ENCODE results near the gene MYO9A.
"Not testable (repeated sequence)": the region's sequence is repeated elsewhere in the genome, so short reads cannot be mapped to it uniquely, and the experiment has no call there.

The MYO9A gene

GRCh38 chr15:72034859-72035650 is 82.9 kb downstream of the MYO9A start:
- DNase-seq: no peak

- no peak for DNase-seq
These were observed 83.6 kb downstream of the MYO9A start for GRCh38 chr15:72034351-72034750.

- no peak for DNase-seq
These were observed 84.2 kb downstream of the MYO9A start for GRCh38 chr15:72033711-72034110.

- no peak for DNase-seq
These were observed 84.7 kb downstream of the MYO9A start for GRCh38 chr15:72033285-72033684.

- no peak for DNase-seq
These were observed 96.3 kb downstream of the MYO9A start for GRCh38 chr15:72021604-72022003.

- DNase-seq: no peak
These were observed 97.2 kb downstream of the MYO9A start for GRCh38 chr15:72020799-72021198.

- DNase-seq: not testable (repeated sequence)
These were observed 103.4 kb downstream of the MYO9A start for GRCh38 chr15:72014555-72014954.

GRCh38 chr15:72013703-72014102 is 104.2 kb downstream of the MYO9A start:
- no peak for DNase-seq

- no peak for DNase-seq
These were observed 106.5 kb downstream of the MYO9A start for GRCh38 chr15:72011302-72011942.

GRCh38 chr15:72009222-72009621 is 108.7 kb downstream of the MYO9A start:
- DNase-seq: no peak

GRCh38 chr15:72006382-72006781 is 111.6 kb downstream of the MYO9A start:
- DNase-seq: no peak

- DNase-seq: no peak
These were observed 112.5 kb downstream of the MYO9A start for GRCh38 chr15:72005483-72005882.

GRCh38 chr15:71999807-72000206 is 118.1 kb downstream of the MYO9A start:
- no peak for DNase-seq

GRCh38 chr15:71998717-71999116 is 119.2 kb downstream of the MYO9A start:
- not testable (repeated sequence) for DNase-seq

GRCh38 chr15:71997691-71998090 is 120.3 kb downstream of the MYO9A start:
- no peak for DNase-seq

- no peak for DNase-seq
These were observed 142.2 kb downstream of the MYO9A start for GRCh38 chr15:71975816-71976150.

GRCh38 chr15:71974211-71974610 is 143.7 kb downstream of the MYO9A start:
- no peak for DNase-seq

GRCh38 chr15:71973366-71973765 is 144.6 kb downstream of the MYO9A start:
- no peak for DNase-seq

GRCh38 chr15:71971905-71972304 is 146.0 kb downstream of the MYO9A start:
- no peak for DNase-seq

- no peak for DNase-seq
These were observed 147.5 kb downstream of the MYO9A start for GRCh38 chr15:71970435-71970834.

GRCh38 chr15:71962537-71962936 is 155.4 kb downstream of the MYO9A start:
- DNase-seq: no peak

GRCh38 chr15:71957026-71957425 is 160.9 kb downstream of the MYO9A start:
- DNase-seq: no peak

- DNase-seq: no peak
These were observed 166.8 kb downstream of the MYO9A start for GRCh38 chr15:71951134-71951533.

- DNase-seq: no peak
These were observed 172.9 kb downstream of the MYO9A start for GRCh38 chr15:71945012-71945411.

- DNase-seq: no peak
These were observed 174.1 kb downstream of the MYO9A start for GRCh38 chr15:71943806-71944205.
